DMS153 treated with DMSO at 0.1 percent for 48 hours (cell line): ENCODE data around the gene PPP2R2D.

Source experiments
- DNase-seq: peaks from one replicate; lab custom pipeline; 2025; ENCODE audit not compliant: unreplicated experiment; lab: John Stamatoyannopoulos, UW

PPP2R2D gene

DNA sequence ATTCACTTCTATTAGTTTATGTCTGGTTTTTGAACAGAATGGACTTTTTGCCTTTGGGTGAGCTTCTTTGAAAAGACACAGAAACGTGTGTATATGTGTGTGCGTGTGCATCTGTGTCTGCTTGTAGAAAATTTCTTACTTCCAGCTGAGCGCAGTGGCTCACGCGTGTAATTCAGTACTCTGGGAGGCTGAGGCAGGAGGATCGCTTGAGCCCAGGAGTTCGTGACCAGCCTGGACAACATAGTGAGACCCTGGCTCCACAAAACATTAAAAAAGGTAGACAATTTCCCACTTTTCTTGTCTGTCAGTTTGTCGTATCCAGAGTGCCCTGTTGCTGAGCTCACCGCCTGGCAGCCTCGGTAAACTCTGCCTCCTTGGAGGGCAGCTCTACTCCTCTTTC is 25.4 kb downstream of the PPP2R2D start:
- DNase-seq: no peak

- DNase-seq: no peak
Observed at GRCh38 chr10:131926743-131927595, 26.2 kb downstream of the PPP2R2D start.

DNA sequence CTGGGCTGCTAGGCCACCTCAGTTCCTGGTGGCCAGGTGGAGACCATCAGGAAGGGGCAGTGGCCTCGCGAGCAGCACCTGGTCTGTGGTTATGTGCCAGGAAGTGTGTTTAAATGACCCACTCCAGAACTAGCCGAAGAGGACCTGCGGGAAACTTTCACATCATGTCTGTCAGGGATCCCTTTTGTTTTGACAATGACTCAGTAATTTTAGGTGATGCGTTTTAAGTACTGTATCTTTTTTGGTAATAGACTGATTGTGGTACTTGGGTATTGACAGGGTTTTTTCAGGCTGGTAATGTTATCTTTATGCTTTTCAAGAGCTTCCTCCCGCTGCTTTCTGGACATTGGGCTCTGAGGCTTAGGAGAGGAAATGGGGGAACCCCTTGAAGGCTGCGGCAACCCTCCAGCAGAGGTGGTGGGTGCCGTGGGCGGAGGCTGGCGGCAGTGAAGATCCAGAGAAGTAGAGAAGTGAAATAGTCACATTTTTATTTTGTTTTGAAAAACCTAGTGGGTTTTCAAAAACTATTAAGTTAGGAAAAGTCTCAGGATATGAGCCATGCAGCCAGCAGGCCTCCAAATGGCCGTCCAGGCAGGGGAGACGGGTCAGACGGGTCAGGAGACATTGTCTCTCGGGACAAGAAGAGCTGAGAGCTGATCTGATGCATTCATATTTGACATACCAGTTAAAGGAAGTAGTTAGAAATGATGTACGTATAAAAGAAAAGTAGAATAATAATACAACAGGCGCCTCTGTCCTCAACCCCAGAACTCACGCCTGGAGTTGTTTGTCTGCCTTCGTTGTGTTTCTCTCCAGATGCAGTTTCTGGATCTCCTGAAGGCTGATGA is 27.7 kb downstream of the PPP2R2D start:
- DNase-seq: no peak

DNA sequence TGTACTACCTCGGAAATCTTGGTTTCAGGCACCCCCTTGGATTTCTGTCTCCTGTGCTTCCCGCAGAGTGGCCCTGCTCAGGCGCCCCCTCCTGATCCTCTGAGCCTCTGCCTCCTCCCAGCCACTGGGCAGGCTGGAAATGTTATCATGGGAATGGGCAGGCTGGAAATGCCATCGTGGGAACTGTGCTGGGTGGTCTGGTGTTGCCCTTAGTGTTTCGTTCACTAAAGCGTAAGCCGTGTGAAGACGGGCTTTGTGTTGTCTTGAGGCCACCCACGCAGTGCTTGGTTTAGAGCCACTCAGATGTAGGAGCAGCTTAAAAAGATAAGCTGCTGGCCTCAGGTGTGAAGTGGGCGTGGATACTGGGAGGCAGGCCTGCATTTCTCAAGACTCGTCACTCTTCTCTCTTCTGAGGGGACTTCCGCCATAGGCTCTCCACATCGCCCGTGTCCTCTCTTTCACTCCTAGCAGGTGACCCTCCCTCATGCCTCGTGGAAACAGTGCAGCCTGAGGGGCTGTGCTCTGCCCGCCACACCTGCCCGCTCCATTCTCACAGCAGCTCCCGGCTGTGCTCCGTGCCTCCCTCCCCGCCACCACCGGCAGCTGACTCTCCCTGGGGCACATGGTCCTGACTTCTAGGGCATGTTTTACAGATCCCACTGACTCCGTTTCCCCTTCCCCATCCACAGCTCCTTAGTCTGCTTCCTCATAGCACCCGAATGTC is 28.5 kb downstream of the PPP2R2D start:
- no peak for DNase-seq

DNA sequence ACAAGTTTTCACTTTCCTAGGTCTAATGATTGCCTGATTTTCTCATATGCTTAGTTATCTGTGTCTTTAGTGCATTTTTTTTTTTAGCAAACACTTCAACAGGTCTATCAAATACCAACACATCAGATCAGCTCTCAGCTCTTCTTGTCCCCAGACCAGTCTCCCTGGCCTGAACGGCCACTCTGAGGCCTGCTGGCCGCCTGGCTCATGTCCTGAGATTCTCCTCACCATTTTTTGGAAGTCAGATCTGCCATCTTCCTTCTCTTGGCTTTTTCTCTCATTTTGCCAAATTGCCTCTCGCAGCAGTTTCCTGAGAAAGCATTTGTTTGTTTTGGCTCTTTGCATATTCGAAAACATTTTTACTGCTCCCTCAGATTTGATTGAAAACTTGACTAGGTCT is 29.3 kb downstream of the PPP2R2D start:
- DNase-seq: no peak

GRCh38 chr10:131930586-131931330 is 29.9 kb downstream of the PPP2R2D start:
- DNase-seq: no peak

DNA sequence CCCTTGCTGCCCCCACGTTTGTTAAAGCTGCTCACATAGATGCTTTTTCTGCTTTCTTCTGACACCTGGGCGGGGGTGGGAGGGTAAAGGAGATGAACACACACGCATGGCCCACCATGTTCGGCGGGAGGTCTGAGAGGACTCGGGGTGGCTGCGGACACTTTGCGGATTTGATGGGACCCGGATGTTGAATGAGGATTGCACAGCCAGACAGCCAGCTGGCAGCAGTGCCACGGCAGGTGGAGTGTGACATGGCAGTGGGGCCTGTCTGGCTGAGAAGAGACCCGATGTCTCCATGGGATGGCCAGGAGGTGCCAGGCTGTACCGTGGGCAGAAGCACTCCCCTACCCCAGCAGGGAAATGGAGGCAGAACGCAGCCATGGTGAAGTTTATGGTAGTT is 31.2 kb downstream of the PPP2R2D start:
- no peak for DNase-seq

DNA sequence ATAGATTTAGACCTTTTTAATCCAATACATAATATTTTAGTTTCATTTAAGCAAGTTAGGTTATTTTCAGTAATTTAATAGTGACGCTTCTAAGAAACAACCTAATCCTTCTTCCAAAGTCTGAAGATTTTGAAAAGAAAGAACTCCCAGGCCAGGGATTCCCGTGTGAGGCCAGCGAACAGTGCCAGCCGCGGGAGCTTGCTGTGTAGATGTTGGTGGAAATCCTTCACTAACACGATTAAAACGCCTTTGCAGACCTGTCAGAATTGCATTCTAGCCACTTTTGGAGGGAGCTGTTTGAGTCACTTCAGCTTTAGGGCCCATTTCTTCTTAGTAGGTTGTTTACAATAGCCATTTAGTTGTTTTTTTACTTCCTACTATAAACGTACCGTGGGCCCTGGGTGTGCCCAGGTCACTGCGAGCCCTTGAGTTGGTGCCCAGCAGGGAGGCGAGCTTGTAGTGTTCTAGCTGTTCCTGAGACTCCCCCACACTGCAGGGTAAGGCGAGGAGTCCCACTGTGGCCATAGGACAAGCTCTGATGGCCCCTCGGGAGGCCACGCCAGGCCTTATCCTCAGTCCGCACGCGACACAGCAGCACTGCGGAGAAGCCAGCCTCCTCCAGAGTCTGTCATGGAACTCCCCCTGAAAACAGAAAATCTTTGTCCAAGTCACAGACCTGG is 32.3 kb downstream of the PPP2R2D start:
- DNase-seq: no peak

GRCh38 chr10:131933696-131934086 is 32.9 kb downstream of the PPP2R2D start:
- no peak for DNase-seq

- no peak for DNase-seq
Observed at GRCh38 chr10:131934769-131935168, 34.0 kb downstream of the PPP2R2D start.

DNA sequence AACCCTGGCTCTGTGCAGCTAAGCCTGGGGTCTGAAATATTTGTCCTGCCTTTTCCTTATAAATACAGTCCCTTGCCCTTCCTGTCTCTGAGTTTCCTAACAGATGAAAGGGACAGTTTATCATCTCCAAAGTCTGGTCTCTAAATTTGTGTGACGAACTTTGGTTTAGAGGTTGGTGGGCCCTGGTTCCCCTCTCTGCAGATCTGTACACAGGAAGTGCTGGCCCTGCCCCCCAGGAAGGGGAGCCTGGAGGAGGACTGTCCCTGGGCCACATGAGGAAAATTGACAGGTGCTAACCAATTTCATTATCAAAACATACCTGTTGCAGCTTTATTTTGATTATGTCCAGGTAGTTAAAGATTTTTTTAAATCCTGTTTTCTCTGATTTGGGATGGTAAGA is 34.5 kb downstream of the PPP2R2D start:
- DNase-seq: no peak

GRCh38 chr10:131936294-131936693 is 35.5 kb downstream of the PPP2R2D start:
- no peak for DNase-seq

GRCh38 chr10:131936736-131937135 is 35.9 kb downstream of the PPP2R2D start:
- no peak for DNase-seq

- no peak for DNase-seq
Observed at GRCh38 chr10:131937836-131938235, 37.0 kb downstream of the PPP2R2D start.

DNA sequence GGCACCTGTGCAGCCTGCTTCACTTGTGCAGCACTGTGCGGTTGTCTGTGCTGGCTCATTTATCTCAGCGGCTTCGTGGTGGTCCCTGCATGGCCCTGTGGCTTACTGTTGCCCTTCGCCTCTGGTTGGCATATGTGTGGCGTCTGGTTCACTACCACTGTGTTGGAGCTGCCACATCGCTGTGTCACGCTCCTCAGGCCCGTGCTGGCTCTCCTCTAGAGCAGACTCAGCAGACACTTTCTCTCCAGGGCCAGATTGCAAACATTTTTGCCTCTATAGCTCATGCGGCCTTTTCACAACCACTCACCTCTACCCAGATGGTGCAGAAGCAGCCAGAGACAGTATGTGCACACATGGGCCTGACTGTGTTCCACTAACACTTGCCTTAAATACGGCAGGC is 37.9 kb downstream of the PPP2R2D start:
- no peak for DNase-seq

DNA sequence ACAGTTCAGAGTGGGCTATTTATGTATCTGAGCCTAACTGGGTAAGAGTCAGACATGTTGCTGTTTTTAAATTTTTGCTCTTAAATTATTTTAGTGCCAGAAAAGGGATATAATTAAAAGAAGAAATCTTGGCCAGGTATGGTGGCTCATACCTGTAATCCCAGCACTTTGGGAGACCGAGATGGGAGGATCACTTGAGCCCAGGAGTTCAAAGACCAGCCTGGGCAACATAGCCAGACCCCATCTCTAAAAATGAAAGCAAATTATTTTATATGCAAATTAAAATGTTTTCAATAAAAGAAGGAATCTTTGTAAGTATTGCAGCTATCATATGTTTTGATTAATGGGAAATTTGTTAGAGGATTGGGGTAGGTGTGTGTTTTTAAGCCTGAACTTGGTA is 41.6 kb downstream of the PPP2R2D start:
- no peak for DNase-seq

GRCh38 chr10:131943021-131943814 is 42.4 kb downstream of the PPP2R2D start:
- no peak for DNase-seq

GRCh38 chr10:131944412-131944811 is 43.6 kb downstream of the PPP2R2D start:
- DNase-seq: no peak

DNA sequence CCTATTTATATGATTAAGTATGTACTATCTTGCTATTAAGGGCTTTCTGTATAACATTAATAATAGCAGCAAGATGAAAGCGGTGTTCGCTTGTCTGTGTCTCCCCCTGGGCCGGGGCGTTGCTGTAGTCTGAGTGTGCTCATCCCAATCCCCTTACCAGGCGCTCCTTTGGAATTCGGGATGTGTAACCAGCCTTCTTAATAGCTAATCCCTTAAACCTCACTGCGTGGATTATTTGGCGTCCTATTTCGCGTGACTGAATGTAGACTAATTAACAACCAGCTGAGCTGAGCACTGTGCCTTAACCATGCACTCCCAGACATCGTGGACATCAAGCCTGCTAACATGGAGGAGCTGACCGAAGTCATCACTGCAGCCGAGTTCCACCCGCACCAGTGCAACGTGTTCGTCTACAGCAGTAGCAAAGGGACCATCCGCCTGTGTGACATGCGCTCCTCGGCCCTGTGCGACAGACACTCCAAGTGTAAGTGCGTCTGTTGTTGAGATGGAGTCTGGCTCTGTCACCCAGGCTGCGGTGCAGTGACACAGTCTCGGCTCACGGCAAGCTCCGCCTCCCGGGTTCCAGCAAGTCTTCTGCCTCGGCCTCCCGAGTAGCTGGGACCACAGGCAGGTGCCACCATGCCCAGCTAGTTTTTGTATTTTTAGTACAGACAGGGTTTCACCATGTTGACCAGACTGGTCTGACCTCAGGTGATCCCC is 44.3 kb downstream of the PPP2R2D start:
- no peak for DNase-seq
